Measurements from ENCODE around the gene SELENOI. TPM values are rescaled to one million over a fixed set of nuclear protein-coding genes. Genes with fewer than 3 reads are reported as not detected.

The SELENOI gene
- total and polyA plus RNA-seq, 2 donors (not counting 3 experiments of a cell fraction or from before 2014, with no cell fraction given), result 10.8 to 25.3 TPM

DNA sequence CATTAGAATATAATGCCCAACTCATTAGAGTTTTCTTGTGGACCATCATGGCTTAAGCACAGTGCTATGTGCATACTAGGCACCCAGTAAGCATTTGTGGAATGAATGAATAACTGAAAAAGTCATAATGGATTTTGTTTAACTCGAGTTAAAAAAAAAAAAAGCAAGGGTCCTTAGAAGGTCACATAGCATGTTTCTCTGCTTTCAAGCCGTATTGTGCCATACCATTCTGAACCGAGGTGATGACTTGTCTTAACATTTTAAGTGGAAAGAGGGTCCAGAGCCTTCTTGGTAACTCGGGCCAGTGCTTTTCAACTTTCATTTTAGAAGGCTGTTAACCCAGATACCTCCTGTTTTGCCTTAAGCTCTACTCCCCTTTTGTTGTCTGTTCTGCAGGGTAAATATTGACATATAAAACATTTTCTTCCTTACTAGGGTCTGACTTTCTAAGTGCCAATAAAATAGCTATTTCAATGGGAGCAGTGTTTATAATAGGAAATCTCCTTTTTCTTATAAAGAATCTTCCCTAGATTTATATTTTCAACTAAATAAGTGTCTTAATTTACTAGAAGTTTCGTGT, 1.4 kb downstream of the SELENOI start:
- ChIA-PET POLR2A (no interaction called here), CTCF (interaction anchor here (0.6 to 0.8 kb wide), 2 partner anchors 19 to 156 kb away, joined by 3 to 4 read pairs; no protein-coding TSS in a partner anchor)
- peak overlapping the region; percentile 95 for H3K4me2 ChIP-seq (ENCODE audit: insufficient read depth, low read length)
- intact Hi-C loops (cut with micrococcal nuclease) (no loop called here), dilution Hi-C loops (cut with MboI; ENCODE audit: extremely low pct_ligation_motif_present, low sequenced_read_pairs) (no loop called here)
- no peaks in the 10 kb centered on the region for H3K36me3 ChIP-seq (ENCODE audit: control insufficient read depth in 2 of 2, extremely low read depth in 1 of 2, insufficient read depth in 2 of 2, low read length in 2 of 2)
- DNase-seq (ENCODE audit: low read depth, low spot score), result no peak
- H3K9ac ChIP-seq (replicated peaks; ENCODE audit: extremely low read depth, insufficient read depth, low read length), result peak overlapping the region; percentile 96
- no peaks in the 10 kb centered on the region for H3K9me1 ChIP-seq (replicated peaks; ENCODE audit: control insufficient read depth, extremely low read depth, insufficient read depth, low read length)
- no peak for TF ChIP-seq POLR2A (IDR thresholded peaks at IDR 0.05; ENCODE audit: low read depth, low read length)
- no peak for TF ChIP-seq GATA2 (IDR thresholded peaks at IDR 0.05; ENCODE audit: insufficient read depth, insufficient read length, low read depth, low read length)
- TF ChIP-seq, protein P1, sequence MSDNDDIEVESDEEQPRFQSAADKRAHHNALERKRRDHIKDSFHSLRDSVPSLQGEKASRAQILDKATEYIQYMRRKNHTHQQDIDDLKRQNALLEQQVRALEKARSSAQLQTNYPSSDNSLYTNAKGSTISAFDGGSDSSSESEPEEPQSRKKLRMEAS (IDR thresholded peaks at IDR 0.05; ENCODE audit: insufficient read depth, insufficient read length), result no peak
- TF ChIP-seq MYC (IDR thresholded peaks at IDR 0.05; ENCODE audit: low read depth, low read length), result no peak
- no peak for TF ChIP-seq JUN (IDR thresholded peaks at IDR 0.05; ENCODE audit: borderline replicate concordance, insufficient read depth, insufficient read length, low read depth)
- no peak for TF ChIP-seq CTCF (IDR thresholded peaks at IDR 0.05; ENCODE audit: extremely low read depth in 1 of 2, insufficient read depth in 1 of 2, low read depth in 1 of 2, low read length in 2 of 2)
- peaks cover 20% of the 10 kb centered on the region for H3K4me1 ChIP-seq (ENCODE audit: control insufficient read depth, extremely low read depth, insufficient read depth, low read length)
- FAIRE-seq, result peak; percentile 46
- no peak overlapping the region for H2AFZ ChIP-seq (ENCODE audit: low read depth, low read length)
- no peaks in the 10 kb centered on the region for H3K27me3 ChIP-seq (ENCODE audit: control insufficient read depth in 2 of 2, insufficient read depth in 2 of 2, low read length in 2 of 2)
- H4K20me1 ChIP-seq (replicated peaks; ENCODE audit: control insufficient read depth, extremely low read depth, insufficient read depth, low read length), result no peaks in the 10 kb centered on the region
- H3K4me3 ChIP-seq (replicated peaks in 1 of 3; ENCODE audit: insufficient read depth in 1 of 3, low read depth in 1 of 3, low read length in 3 of 3), result peak overlapping the region; percentile 78 to 89 (median 83)
- H3K27ac ChIP-seq (ENCODE audit: insufficient read depth, low read depth, low read length), result no peak overlapping the region
- no TSS peak for BruUV-seq (replicated peaks)
- H3K79me2 ChIP-seq (ENCODE audit: control insufficient read depth, insufficient read depth, low read length), result peaks cover 54% of the 10 kb centered on the region
- H3K9me3 ChIP-seq (replicated peaks; ENCODE audit: control insufficient read depth, insufficient read depth, low read length), result no peaks in the 10 kb centered on the region
